UCSD-AML1 (cell line): ENCODE measurements around the gene CDH18.

Experiments
- DNase-seq: peaks from one replicate; lab custom pipeline; 2025; ENCODE audit not compliant: unreplicated experiment; lab: John Stamatoyannopoulos, UW

Gene CDH18

DNA sequence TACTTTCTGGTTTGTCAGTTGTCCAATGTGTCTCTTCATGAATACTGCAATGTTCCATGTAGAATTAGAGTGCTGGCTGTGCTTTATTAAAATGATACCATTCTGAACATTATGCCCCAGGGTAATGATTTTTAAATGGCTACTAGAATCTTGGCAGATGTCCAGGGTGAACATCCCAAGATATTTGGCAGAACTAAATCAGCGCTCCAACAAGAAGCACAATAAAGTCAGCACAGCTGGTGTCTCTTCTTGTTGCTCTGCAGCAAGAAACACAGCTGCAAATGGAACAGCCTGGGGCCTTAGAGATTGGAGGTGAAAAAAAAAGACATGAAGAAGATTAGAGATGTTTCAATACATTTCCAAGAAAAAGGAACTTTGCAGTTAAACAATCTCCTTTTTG, 248.3 kb downstream of the CDH18 start:
- no peak for DNase-seq

DNA sequence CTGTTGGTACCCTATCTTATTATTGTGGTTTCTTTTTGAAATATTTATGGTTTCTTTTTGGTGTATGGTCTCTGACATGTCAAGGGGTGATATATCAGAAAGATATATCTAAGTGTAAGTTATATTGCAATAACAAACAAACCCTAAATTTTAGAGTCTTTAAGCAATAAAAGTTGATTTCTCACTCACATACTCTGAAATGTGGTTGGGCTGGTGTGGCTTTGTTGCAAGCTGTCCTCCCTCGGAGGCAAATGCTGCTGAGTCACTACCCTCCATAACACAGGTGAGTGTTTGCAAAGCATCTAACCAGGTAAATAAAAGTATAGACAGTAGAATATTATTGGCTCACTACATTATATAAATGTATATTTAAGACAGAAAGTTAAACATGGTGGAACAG, 253.2 kb downstream of the CDH18 start:
- DNase-seq = no peak

DNA sequence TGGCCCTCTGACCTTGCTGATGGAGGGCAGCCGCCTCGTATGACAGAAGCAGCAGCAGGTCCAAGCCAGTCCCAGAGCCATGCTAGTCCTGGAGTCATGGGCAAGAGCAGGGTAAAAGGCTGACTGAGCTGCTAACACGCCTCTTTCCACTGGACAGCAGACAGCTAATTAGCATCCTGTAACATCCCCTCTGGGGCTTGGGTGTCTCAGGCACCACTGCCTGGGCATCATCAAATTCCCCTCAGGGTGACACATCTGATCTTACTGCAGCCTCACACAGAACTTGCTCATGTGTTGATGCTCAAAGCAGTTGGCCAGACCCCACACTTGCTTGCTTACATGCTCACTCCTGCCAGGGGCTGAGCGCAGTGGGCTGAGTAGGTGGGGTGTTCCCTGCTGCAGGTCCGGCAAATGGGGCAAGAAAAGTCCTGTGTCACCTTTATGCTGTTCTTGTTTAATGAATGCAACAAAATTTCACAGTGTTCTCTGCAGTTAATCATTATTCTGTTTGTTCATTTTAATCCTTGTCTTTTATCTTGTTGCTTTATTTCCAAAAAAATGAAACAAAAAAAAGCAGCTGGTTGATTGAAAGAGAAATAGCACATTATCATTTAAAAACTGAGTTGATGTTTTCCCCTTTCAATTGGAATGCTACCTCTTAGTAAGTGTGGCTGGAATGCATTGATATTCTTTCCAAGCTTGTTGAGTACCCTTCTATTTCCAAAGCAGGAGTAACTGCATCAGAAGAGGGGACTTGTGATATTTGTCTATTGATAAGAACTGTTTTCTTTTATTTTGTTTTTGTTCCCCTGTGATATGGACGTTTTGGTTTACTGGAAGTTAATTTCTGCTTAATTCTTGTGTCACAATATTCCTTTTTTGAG, 254.1 kb downstream of the CDH18 start:
- no peak for DNase-seq

DNA sequence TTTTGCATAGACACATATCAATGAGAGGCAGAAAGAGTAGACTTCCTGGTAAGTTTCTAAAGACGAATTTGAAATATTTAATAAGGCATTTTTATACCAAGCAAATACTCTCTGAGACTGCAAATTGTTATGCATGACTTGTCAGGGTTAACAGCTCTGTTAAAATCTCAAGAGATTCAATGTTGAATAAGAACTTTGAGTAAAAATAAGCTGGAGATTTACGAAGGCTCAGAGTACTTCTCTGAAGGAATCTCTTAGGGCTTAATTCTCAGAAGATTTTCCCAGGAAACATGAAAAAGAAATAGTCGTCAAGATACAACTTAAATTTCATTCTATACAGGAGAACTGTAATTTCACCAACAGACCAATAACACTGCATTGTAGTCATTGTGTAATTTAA, 259.4 kb downstream of the CDH18 start:
- DNase-seq = no peak

DNA sequence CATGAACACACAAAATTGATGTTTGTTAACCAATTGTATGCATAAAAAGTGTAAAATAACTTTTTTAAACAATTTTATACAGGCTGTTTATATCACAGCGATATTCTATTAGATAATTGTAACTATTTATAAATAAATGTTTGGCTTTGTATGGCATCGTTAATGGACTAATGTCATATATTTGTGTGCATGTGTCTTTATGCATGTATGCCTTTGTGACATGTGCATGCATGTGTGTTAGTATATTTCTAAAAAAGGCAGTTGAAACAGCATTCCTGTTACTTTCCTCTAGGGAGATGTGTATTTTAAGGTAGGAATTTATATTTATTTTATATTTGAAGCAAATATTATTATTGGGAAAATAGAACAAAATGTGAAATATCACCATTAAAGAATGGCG, 268.9 kb downstream of the CDH18 start:
- DNase-seq = no peak

DNA sequence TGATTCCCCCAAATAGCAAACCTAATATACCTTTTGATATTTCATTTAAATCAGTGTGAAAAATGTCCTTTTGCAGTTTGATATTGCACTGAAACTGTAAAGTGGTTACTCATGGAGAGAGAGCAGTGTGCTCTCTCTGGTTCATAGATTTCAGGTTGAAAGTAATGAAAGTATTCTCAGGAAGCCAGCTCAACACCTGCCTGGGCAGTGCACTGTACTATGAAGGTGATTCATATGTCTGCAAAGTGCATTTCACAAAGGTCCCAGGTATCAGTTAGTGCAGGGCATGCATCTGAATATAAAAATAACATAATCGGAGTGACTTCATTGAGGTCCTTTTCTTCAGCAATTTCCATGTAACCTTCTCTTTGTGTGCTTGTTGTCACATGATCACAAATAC, 274.3 kb downstream of the CDH18 start:
- no peak for DNase-seq

DNA sequence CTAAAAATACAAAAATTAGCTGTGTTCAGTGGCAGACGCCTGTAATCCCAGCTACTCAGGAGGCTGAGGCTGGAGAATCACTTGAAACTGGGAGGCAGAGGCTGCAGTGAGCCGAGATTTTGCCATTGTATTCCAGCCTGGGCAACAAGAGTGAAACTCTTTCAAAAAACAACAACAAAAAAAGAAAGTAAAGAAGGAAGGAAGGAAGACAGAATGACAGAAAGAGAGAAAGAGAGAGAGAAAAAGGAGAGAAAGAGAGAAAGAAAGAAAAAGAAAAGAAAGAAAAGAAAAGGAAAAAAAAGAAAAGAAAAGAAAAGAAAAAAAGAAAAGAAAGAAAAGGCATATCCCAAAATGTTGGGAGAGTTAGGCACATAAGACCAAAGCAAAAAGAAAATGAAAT, 278.6 kb downstream of the CDH18 start:
- DNase-seq = no peak

DNA sequence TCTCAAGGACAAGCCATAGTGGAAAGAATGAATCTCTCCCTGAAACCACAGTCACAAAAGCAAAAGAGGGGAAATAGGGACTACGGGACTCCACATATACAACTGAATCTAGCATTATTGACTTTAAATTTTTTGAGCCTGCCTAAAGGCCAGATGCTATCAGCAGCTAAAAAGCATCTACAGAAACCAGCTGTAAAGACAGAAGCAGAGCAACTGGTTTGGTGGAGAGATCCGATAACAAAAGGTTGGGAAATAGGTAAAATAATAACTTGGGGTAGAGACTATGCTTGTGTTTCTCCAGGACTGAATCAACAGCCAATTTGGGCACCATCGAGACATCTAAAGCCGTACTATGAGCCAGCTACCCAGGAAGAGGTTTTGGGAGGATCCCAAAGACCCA, 281.2 kb downstream of the CDH18 start:
- DNase-seq = no peak

DNA sequence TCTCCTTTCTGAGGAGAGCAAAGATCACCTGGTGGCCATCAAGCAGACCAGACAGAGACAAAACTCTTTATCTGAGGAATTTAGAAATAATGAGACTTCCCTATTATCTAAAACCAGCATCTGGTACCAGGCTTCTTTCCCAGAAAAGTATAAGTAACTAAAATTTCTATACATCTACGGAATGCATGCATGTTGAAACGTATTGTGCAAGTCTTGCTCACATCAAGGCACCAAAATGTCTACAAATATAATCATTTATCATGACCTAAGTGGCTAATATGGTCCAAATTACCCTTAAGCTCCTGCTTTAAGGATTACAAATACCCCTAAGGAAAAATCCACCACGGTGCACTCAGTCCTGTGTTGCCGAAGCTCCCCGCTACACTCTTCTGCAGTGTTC, 286.3 kb downstream of the CDH18 start:
- no peak for DNase-seq

DNA sequence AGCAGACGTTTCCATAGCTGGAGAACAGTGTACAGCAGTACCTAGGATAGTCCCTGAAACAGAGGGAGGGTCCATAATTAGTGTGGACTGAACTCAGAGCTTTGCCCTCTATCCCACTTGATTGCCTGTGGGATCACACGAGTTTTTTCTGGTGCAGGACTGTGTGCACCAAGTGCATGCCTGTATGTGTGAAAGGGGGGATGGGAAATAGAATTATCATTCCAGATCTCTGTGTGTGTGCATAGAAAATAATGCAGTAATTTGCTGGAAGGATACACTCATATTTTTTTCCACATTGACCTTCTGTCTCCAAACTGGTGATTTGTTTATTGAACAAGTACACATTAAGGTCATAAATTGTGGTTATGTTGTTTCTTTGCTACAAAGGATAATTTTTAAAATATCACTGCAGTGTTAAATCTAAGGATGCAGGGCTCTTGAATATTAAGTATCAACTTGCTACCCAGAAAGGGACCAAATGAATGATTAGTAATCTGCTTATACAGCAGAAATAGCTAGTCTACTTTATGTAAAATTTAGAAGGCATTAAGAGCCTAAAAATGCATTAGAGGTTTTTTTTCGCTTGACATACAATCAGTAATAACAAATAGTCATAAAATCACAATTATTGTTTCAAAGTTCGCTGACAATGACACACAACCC, 292.9 kb downstream of the CDH18 start:
- DNase-seq = no peak

DNA sequence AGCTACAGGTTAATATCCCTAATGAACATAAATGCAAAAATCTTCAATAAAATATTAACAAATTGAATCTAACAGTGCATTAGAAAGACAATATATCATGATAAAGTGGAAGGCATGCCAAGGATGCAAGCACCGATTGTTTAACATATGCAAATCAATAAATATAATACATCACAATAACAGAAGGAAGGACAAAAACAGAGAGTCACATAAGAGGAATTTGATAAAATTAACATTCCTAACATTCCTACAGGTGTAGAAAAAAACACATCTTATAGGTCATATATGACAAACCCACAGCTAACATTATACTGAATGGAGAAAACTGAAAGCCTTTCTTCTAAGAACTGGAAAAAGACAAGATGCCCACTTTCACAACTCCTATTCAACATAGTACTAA, 297.0 kb downstream of the CDH18 start:
- DNase-seq = no peak

DNA sequence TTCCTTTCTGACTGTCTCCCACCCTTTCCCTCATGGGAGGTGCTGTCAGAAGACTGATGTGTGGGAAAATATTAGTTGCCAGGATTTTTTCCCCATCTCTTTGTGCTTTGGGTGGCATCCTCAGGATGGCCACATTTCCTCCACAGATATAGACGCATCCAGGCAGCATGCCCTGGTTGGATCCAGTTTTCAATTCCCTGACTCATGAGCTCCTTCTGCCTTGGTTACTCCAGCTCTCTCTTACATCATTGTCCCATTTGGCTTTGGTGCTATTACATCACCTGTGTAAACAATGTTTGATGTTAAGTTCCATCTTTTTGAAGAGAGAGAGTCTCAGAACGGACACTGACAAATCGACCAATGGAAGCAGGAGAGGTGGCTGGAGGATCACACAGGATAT, 302.5 kb downstream of the CDH18 start:
- DNase-seq = no peak

DNA sequence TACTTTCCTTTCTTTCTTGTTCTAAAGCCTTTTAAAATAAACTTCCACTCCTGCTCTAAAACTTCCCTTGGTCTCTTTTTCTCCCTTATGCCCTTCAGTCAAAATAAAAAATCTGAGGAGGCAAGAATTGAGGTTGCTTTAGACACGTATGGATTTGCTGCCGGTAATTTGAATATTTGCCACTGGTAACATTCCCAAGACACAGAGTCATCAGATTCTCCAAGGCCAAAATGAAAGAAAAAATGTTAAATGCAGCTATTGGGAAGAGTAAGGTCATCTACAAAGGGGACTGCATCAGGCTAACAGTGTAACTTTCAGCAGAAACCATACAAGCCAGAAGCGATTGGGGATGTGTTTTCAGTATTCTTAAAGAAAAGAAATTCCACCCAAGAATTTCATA, 311.1 kb downstream of the CDH18 start:
- no peak for DNase-seq

DNA sequence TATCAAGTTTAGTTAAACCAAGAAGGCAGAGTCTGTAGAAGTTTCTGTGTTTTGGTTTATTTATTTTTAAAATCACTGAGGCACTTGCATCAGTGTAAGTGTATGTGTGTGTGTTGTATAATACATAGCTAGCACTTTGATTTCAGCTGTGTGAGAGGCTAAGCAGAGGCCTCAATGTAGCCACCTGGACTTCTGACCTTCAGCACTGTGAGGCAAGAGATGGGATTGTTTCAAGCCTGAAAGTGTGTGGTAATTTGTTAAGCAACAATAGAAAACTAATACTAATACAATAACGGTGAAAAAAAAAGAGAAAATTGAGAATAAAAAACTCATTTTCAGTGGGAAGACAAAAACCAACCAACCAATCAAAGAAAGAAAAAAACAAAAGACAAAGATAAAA, 327.3 kb downstream of the CDH18 start:
- no peak for DNase-seq

DNA sequence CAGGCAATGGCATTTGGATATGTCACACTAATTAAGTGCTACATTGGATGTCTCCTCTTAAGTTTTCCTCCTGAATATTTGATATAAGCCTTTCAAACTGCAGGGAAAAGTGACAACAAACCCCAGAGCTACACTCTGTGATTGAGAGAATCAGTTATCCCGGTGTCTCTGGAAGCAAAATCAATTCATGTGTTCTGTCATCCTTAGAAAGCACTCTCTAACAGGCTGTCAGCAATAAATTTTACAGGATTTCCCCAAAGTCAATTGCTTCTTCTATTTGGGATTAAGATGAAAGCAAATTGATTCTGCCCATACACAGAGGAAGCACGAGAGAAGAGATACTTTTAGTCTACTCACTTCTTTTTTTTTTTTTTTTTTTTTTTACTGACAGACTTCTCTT, 332.4 kb downstream of the CDH18 start:
- no peak for DNase-seq

DNA sequence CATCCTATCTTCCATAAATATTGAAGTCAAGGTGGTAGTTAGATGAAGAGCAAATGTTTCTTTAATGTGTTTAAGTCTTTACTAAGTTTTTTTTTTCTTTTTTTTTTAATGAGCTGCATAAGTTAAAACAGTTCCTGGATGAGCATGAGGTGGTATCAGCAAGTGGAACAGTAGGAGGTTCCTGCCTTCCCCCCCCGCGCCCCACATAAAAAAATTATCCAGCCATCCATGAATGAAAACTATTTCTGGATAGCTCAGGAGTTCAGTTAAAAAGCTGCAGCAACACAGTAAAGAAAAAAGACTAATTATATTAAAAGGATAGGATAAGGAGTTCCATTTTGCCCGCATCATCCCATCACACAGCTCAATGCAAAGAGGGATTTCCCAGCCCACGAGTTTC, 349.5 kb downstream of the CDH18 start:
- no peak for DNase-seq

DNA sequence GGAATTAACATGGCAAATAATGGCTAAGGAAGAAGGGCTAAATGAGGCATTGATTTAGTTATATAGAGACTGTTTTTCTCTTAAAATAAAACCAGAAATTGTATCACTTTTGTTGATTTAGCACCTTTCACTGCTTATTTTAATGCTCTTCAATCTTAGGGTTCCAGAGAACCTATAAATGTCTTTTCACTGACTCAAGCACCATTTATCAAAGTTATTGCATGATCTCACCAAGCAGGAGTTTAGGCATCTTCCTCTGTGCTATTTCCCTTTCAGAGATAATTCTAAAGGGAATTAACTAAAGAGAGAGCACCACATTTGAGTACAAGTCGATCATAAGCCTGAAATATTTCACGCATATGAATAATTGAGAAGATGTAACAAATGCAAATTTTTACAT, 357.1 kb downstream of the CDH18 start:
- no peak for DNase-seq

DNA sequence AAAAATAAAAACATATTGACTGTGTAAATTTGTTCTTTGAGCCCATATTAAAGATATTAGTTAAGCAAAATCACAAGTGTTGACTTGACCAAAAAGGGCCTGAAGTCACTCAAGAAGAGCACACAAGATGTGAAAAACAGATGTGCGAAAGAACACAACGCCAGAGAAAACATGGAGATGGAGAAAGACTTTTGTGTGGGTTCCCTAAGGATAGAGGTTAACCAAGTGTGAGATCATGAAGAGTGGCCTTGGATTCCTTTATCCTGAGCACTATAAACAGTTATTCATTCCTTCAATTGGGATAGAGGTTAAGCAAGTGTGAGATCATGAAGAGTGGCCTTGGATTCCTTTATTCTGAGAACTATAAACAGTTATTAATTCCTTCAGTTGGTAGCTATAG, 361.8 kb downstream of the CDH18 start:
- no peak for DNase-seq

DNA sequence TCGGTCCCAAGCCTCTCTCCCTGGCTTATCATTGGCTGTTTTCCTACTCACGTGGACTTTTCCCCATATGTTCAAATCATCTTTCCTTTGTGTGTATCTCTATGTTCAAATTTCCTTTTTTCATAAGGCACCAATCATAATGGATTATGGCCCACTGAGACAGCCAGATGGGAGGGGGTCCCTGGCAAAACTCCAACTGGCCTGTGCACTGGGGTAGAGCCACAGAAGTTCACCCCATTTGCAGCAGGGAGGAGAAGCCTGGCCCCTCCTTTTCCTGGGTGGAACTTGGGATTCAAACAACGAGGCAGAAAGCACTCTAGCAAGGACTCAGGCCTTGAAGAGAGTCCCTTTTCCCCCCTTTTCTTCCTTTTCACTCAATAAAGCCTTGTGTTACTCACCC, 362.4 kb downstream of the CDH18 start:
- DNase-seq = no peak

DNA sequence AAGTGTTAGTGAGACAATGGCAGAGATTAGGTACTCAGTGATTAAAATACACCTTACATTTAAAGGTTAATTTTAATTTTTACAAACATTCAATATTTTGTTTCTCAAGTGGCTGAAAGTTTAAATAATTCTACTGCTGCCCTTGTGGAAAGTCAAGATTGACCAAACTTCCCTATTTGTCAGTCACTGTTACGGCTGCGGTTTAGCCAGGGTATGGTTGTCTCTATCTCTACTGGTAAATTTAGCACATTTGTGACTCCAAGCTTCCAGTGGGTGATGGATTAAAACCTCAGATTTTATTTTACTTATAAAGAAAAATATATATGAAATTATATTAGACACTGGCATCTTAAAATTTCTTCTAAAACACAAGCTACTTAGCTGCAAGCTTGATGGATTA, 368.4 kb downstream of the CDH18 start:
- no peak for DNase-seq

DNA sequence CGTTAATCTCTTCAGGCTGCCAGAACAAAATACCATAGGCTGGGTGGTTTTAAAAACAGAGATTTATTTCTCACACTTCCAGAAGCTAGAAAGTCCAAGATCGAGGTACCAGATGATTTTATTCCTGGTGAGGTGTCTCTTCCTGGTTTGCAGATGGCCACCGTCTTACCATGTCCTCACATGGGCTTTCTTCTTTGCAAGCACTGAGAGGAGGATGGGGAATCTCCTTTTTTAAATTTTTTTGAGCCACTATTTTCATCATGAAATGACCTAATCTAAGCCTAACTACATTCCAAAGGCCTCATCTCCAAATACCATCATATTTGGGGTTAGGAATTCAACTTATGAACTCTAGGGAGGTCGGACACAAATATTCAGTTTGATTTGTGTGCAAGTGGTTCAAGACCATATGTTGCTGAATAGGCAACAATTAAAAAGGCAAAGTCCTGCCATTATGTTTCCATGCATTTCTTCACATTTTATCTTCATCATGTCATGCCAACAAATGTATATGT, 371.2 kb downstream of the CDH18 start:
- no peak for DNase-seq

DNA sequence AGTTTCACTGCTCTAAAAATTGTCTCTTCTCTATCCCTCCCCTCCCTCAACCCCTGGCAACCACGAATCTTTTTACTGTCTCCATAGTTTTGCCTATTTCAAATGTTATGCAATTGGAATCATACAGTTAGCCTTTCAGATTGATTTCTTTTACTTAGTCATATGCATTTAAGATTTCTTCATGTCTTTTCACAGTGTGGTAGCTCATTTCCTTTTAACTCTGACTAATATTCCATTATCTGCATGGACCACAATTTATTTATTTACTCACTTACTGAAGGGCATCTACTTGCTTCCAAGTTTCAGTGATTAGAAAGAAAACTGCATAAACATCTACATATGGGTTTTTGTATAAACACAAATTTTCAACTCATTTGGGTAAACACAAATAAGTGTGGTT, 372.3 kb downstream of the CDH18 start:
- no peak for DNase-seq

DNA sequence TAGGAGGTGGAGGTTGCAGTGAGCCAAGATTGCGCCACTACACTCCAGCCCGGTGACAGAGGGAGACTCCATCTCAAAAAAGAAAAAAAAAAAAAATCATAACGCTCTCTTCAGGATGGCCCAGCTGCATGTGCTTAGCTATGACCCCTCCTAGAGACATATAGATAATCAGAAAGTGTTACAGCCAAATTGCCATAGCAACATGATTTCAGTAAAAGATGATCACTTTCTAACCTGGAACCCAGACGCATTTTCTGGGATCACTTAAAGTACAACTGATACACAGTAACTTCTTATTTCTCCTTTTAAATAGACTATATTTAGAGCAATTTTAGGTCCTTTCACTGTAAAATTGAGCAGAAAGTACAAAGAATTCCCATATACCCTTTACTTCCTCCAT, 372.9 kb downstream of the CDH18 start:
- DNase-seq = no peak
